COLO668 (cell line): ENCODE data around the gene C3AR1.
"Not testable (repeated sequence)": the region's sequence is repeated elsewhere in the genome, so short reads cannot be mapped to it uniquely, and the experiment has no call there.

Source experiments
- DNase-seq: peaks from one replicate; lab custom pipeline; 2025; ENCODE audit not compliant: unreplicated experiment; lab: John Stamatoyannopoulos, UW

C3AR1 gene

DNA sequence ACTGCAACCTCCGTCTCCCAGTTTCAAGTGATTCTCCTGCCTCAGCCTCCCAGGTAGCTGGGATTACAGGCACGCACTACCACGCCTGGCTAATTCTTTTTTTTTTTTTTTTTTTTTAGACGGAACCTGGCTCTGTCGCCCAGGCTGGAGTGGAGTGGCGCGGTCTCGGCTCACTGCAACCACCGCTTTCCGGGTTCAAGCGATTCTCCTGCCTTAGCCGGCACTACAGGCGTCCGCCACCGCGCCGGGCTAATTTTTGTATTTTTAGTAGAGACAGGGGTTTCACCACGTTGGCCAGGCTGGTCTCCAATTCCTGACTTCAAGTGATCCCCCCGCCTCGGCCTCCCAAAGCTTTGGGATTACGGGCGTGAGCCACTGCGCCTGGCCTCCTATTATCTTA lies 35.1 kb downstream of the C3AR1 start:
- not testable (repeated sequence) for DNase-seq

DNA sequence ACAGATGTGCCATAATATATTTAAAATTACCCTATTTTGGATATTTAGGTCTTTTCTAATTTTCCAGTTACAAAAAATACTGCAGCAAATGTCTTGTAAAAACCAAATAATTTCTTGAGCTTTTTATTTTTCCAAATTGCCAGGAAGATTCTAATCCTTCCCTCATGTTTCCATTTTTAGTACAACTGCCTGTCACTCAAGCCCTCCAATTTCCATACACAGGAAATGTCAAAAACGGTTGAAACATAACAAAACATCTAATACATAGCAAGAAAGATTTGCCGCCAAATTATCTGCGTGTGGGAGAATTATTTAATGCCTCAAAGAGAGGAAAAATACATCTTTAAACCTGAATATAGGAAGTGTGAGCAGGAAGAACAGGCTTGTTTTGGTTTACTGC lies 36.0 kb downstream of the C3AR1 start:
- no peak for DNase-seq

DNA sequence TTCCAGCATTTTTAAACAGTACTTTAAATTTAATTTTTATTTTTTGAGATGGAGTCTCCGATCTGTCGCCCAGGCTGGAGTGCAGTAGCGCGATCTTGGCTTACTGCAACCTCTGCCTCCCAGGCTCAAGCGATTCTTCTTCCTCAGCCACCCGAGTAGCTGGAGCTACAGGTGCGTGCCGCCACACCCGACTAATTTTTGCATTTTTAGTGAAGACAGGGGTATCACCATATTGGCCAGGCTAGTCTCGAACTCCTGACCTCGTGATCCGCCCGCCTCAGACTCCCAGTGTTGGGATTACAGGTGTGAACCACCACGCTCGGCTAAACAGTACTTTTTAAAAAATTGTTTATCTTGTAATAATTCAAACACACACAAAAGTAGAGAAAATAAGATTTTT lies 37.9 kb downstream of the C3AR1 start:
- no peak for DNase-seq

- no peak for DNase-seq
Measured at GRCh38 chr12:8027856-8028255, 38.3 kb downstream of the C3AR1 start.

DNA sequence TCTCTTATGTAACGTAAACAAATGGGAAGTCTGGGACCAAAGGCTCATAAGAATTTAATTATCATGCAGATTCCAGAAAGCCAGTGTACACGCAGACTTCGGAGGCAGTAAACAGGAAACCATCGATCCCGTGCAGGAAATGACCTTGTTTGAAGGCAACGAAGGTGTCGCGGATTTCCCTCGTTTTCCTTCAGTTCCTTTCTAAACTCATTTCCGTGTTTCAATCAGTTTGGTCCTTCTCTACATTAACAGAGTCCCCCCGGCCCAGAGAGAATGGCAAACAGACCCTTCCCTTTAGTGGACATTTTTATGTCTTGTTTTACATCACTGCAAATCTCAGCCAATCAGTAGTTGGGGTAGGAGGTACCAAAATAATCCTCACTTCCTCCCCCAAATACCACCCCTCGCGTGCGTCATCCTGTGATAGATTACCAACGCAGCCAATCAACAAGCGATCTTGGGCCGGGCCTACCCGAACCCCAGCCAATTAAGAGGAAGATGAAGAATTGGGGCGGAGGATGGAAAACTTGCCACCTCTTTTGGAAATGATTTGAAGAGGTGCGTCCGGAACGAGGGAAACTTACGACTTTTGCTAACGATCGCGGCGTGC lies 39.8 kb downstream of the C3AR1 start:
- DNase-seq, result peak; percentile 88

DNA sequence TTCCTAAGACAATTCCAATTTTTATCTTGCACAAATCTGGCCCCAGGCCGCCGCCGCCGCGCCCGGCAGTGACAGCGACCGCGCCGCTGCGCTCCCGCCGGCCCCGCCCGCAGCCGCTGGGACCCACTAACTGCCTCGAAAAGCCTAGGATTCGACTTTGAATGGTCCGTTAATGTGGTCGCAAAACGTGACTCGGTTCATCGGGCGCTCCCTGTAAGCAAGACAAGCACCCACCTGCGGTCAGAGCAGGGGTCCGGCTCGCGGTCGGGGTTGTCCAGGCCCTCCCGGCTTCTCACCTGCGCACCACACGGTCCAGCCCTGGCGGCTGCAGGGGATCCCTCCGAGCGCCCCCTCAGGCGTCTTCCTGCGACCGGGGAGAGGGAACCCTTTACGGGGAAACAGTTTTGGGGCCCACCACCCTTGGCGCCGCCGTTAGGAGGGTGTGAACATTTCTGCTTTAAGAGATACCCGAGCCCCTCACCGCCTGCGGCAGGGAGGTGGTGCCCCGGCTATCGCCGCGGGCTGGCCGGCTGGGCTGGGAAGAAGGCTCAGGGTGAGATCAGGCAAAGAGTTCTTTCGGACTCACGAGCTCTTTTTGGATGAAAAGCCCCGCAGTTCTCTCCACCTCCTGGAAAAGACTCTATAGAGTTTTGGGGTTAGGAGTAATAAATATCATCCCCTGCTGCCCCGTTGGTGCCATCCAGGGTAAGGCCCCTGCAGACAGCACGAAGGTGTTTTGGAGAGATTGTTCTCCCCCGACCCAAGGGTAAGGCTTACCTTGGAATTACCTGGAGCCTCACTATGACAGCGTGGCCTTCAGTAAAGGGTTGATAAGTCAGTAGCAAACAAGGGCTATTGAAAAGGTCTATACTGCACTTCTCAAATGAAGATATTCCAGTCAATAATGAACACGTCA lies 47.2 kb downstream of the C3AR1 start:
- no peak for DNase-seq

DNA sequence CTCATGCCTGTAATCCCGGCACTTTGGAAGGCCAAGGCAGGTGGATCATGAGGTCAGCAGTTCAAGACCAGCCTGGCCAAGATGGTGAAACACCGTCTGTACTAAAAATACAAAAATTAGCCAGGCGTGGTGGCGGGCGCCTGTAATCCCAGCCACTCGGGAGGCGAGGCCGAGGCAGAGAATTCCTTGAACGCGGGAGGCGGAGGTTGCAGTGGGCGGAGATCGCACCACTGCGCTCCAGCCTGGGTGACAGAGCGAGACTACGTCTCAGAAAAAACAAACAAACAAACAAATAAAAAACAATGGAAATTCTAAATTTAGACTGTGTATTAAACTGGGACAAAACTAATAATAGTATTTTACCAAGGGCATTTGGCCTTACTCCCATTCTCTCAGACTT lies 47.9 kb downstream of the C3AR1 start:
- DNase-seq, result not testable (repeated sequence)

- DNase-seq, result no peak
Measured at GRCh38 chr12:8014836-8015235, 51.3 kb downstream of the C3AR1 start.

GRCh38 chr12:8012651-8013309 lies 53.4 kb downstream of the C3AR1 start:
- DNase-seq, result no peak

DNA sequence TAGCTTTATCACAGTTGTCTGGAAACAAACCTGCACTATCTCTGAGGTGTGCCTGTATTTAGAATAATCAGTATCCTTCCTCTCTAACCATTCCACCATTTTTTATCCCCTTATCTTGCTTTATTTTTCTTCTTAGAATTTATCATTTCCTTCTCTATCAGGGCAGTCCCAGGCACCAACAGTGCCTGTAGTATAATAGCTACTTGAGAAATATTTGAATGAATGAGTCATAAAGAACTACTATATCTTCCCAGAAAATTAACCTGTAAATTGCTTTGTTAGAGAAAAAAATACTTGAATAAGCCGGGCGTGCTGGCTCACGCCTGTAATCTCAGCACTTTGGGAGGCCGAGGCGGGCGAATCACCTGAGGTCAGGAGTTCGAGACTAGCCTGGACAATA lies 54.8 kb downstream of the C3AR1 start:
- no peak for DNase-seq
